Activated T-helper 1 cell treated with anti-CD3 and anti-CD28 coated beads, Interleukin-12 subunit alpha, Interleukin-12 subunit beta, Interleukin-2, Interleukin-4 antibody, amounts not matched to agents 30 ng/mL and 10 ng/mL and 1 ng/mL, durations not matched to agents 14 hours and 24 hours and 36 hours (primary cell): Measurements from ENCODE around the gene RPS2. TPM values are rescaled to one million over a fixed set of nuclear protein-coding genes. Genes with fewer than 3 reads are reported as not detected.
A peak's percentile ranks its signal among the peaks of the same experiment; 100 is the strongest.

ENCODE experiments used
- DNase-seq: peaks from one replicate; pipeline ENCODE4 v3.0.0; 2021; ENCODE audit warnings: low spot score
- H3K27ac Mint-ChIP-seq: one replicate; pipeline ENCODE4 v1.8.0; 2021; ENCODE audit warnings: mild to moderate bottlenecking, mixed read lengths
- H3K27me3 Mint-ChIP-seq: one replicate; pipeline ENCODE4 v1.8.0; 2022; ENCODE audit warnings: mild to moderate bottlenecking, moderate library complexity, mixed read lengths; ENCODE audit not compliant: insufficient read depth
- H3K36me3 Mint-ChIP-seq: one replicate; pipeline ENCODE4 v1.8.0; 2021; ENCODE audit warnings: low read depth, mixed read lengths
- H3K4me1 Mint-ChIP-seq: one replicate; pipeline ENCODE4 v1.8.0; 2021; ENCODE audit warnings: low read depth, mixed read lengths
- H3K4me3 Mint-ChIP-seq: one replicate; pipeline ENCODE4 v1.8.0; 2021; ENCODE audit warnings: mild to moderate bottlenecking, moderate library complexity, mixed read lengths
- H3K9me3 Mint-ChIP-seq: one replicate; pipeline ENCODE4 v1.8.0; 2021; ENCODE audit warnings: mixed read lengths
- intact Hi-C: fragments of 100-400 bp; cut with micrococcal nuclease; formaldehyde crosslinking; loops from one replicate; pipeline ENCODE4 v1.15.1; 2024
- total RNA-seq: library from RNA; stranded (reverse); gene quantifications from 2 replicates; pipeline ENCODE4 v1.2.3, GENCODE V29; 2022

Gene RPS2
- total RNA-seq, 1 donor from 2014 or later, result 3,145 TPM

GRCh38 chr16:1983544-1984346 lies 19.1 kb upstream of the RPS2 start, which contains the start of gene GFER:
TSS of gene GFER (plus strand) at chr16:1984193. CDS start at chr16:1984219, 26 bp downstream.
- H3K9me3 Mint-ChIP-seq, result no peaks in the 10 kb centered on the region

GRCh38 chr16:1982991-1983543 lies 18.4 kb upstream of the RPS2 start:
- H3K4me1 Mint-ChIP-seq, result no peaks in the 10 kb centered on the region
- intact Hi-C loops, result loop anchor here (5.0 kb wide), 1 partner anchor 39 kb away; no protein-coding TSS in a partner anchor
- DNase-seq, result no peak
- H3K36me3 Mint-ChIP-seq, result peaks cover 12% of the 10 kb centered on the region
- peak overlapping the region; percentile 77 for H3K4me3 Mint-ChIP-seq
- H3K27me3 Mint-ChIP-seq, result peaks cover 29% of the 10 kb centered on the region
- peak overlapping the region; percentile 21 for H3K27ac Mint-ChIP-seq
- no peaks in the 10 kb centered on the region for H3K9me3 Mint-ChIP-seq

More at GRCh38 chr16:1983544-1984346, 19.1 kb upstream of the RPS2 start, which contains the start of gene GFER:
- peaks cover 14% of the 10 kb centered on the region for H3K36me3 Mint-ChIP-seq
- peak within 1 kb of the TSS; percentile 84 for H3K4me3 Mint-ChIP-seq
- peak; percentile 80 for DNase-seq
- H3K4me1 Mint-ChIP-seq, result peaks cover 4% of the 10 kb centered on the region
- intact Hi-C loops, result loop anchor here (1.0 to 5.0 kb wide), 4 partner anchors 9 to 39 kb away; partner anchors contain the start of genes NDUFB10 and TBL3
- H3K27ac Mint-ChIP-seq, result peak within 1 kb of the TSS; percentile 29
- peaks cover 32% of the 10 kb centered on the region for H3K27me3 Mint-ChIP-seq

GRCh38 chr16:1982013-1982433 lies 17.4 kb upstream of the RPS2 start:
- intact Hi-C loops, result loop anchor here (5.0 kb wide), 1 partner anchor 40 kb away; no protein-coding TSS in a partner anchor
- no peaks in the 10 kb centered on the region for H3K9me3 Mint-ChIP-seq

GRCh38 chr16:1981398-1981836 lies 16.8 kb upstream of the RPS2 start, which contains the start of gene NOXO1:
TSS of gene NOXO1 (minus strand) at chr16:1981469. CDS start at chr16:1981179, 290 bp downstream.
- H3K9me3 Mint-ChIP-seq, result no peaks in the 10 kb centered on the region
- no peaks in the 10 kb centered on the region for H3K4me1 Mint-ChIP-seq
- H3K27me3 Mint-ChIP-seq, result peaks cover 29% of the 10 kb centered on the region
- peaks cover 10% of the 10 kb centered on the region for H3K36me3 Mint-ChIP-seq
- intact Hi-C loops, result loop anchor here (5.0 kb wide), 1 partner anchor 41 kb away; no protein-coding TSS in a partner anchor
- no peak within 1 kb of the TSS for H3K27ac Mint-ChIP-seq
- H3K4me3 Mint-ChIP-seq, result peak within 1 kb of the TSS; percentile 77
- DNase-seq, result no peak

More at GRCh38 chr16:1982013-1982433, 17.4 kb upstream of the RPS2 start:
- H3K4me3 Mint-ChIP-seq, result no peak overlapping the region
- peaks cover 29% of the 10 kb centered on the region for H3K27me3 Mint-ChIP-seq
- peaks cover 15% of the 10 kb centered on the region for H3K36me3 Mint-ChIP-seq
- H3K4me1 Mint-ChIP-seq, result no peaks in the 10 kb centered on the region
- DNase-seq, result no peak
- H3K27ac Mint-ChIP-seq, result no peak overlapping the region

- no peak for DNase-seq
- no peak overlapping the region for H3K4me3 Mint-ChIP-seq
- no peaks in the 10 kb centered on the region for H3K4me1 Mint-ChIP-seq
- peaks cover 13% of the 10 kb centered on the region for H3K36me3 Mint-ChIP-seq
- intact Hi-C loops, result loop anchor here (5.0 kb wide), 1 partner anchor 42 kb away; no protein-coding TSS in a partner anchor
- no peak overlapping the region for H3K27ac Mint-ChIP-seq
- H3K27me3 Mint-ChIP-seq, result peaks cover 29% of the 10 kb centered on the region
- H3K9me3 Mint-ChIP-seq, result no peaks in the 10 kb centered on the region
Measured at GRCh38 chr16:1980770-1981087, 16.1 kb upstream of the RPS2 start.

- peaks cover 29% of the 10 kb centered on the region for H3K27me3 Mint-ChIP-seq
- H3K4me1 Mint-ChIP-seq, result no peaks in the 10 kb centered on the region
- intact Hi-C loops, result loop anchor here (5.0 kb wide), 1 partner anchor 42 kb away; no protein-coding TSS in a partner anchor
- DNase-seq, result no peak
- H3K9me3 Mint-ChIP-seq, result no peaks in the 10 kb centered on the region
- H3K4me3 Mint-ChIP-seq, result no peak overlapping the region
- no peak overlapping the region for H3K27ac Mint-ChIP-seq
- H3K36me3 Mint-ChIP-seq, result peaks cover 11% of the 10 kb centered on the region
Measured at GRCh38 chr16:1980030-1980769, 15.6 kb upstream of the RPS2 start.

GRCh38 chr16:1979271-1980029 lies 14.8 kb upstream of the RPS2 start:
- peaks cover 29% of the 10 kb centered on the region for H3K27me3 Mint-ChIP-seq
- no peaks in the 10 kb centered on the region for H3K4me1 Mint-ChIP-seq
- H3K27ac Mint-ChIP-seq, result no peak overlapping the region
- intact Hi-C loops, result loop anchor here (5.0 kb wide), 1 partner anchor 43 kb away; no protein-coding TSS in a partner anchor
- no peak for DNase-seq
- H3K36me3 Mint-ChIP-seq, result peaks cover 12% of the 10 kb centered on the region
- H3K4me3 Mint-ChIP-seq, result no peak overlapping the region
- no peaks in the 10 kb centered on the region for H3K9me3 Mint-ChIP-seq

- Mint-ChIP-seq H3K4me3 (no peak overlapping the region), H3K4me1 (no peaks in the 10 kb centered on the region), H3K27ac (no peak overlapping the region), H3K36me3 (peaks cover 12% of the 10 kb centered on the region), H3K27me3 (peaks cover 29% of the 10 kb centered on the region), H3K9me3 (no peaks in the 10 kb centered on the region)
- no peak for DNase-seq
- intact Hi-C loops, result no loop called here
Measured at GRCh38 chr16:1978476-1979120, 14.0 kb upstream of the RPS2 start.

- DNase-seq, result no peak
- intact Hi-C loops, result no loop called here
- H3K27me3 Mint-ChIP-seq, result peaks cover 25% of the 10 kb centered on the region
- peaks cover 14% of the 10 kb centered on the region for H3K36me3 Mint-ChIP-seq
- no peak overlapping the region for H3K4me3 Mint-ChIP-seq
- H3K9me3 Mint-ChIP-seq, result no peaks in the 10 kb centered on the region
- peaks cover 3% of the 10 kb centered on the region for H3K4me1 Mint-ChIP-seq
- H3K27ac Mint-ChIP-seq, result no peak overlapping the region
Measured at GRCh38 chr16:1977875-1978268, 13.2 kb upstream of the RPS2 start.

- Mint-ChIP-seq H3K36me3 (peaks cover 18% of the 10 kb centered on the region), H3K4me1 (peaks cover 7% of the 10 kb centered on the region), H3K9me3 (no peaks in the 10 kb centered on the region), H3K27ac (no peak overlapping the region), H3K27me3 (peaks cover 18% of the 10 kb centered on the region), H3K4me3 (no peak overlapping the region)
- no peak for DNase-seq
- intact Hi-C loops, result no loop called here
Measured at GRCh38 chr16:1976951-1977874, 12.6 kb upstream of the RPS2 start.

- peaks cover 21% of the 10 kb centered on the region for H3K36me3 Mint-ChIP-seq
Measured at GRCh38 chr16:1976216-1976520, 11.5 kb upstream of the RPS2 start.

More at GRCh38 chr16:1976216-1976520, 11.5 kb upstream of the RPS2 start:
- Mint-ChIP-seq H3K27me3 (peaks cover 9% of the 10 kb centered on the region), H3K27ac (no peak overlapping the region), H3K4me1 (peaks cover 14% of the 10 kb centered on the region), H3K4me3 (no peak overlapping the region), H3K9me3 (no peaks in the 10 kb centered on the region)
- DNase-seq, result no peak
- intact Hi-C loops, result no loop called here
